Activated CD4-positive, alpha-beta T cell treated with anti-CD3 and anti-CD28 coated beads, Interleukin-10, Interleukin-2, amounts not matched to agents 100 ng/mL and 50 ng/mL, durations not matched to agents 16 hours and 8 hours (primary cell): ENCODE results near the gene ASPA.
A peak's percentile ranks its signal among the peaks of the same experiment; 100 is the strongest.
"Not testable (repeated sequence)": the region's sequence is repeated elsewhere in the genome, so short reads cannot be mapped to it uniquely, and the experiment has no call there.

ENCODE experiments used
- DNase-seq: peaks from one replicate; pipeline ENCODE4 v3.0.0-alpha.2; 2020

Gene ASPA

DNA sequence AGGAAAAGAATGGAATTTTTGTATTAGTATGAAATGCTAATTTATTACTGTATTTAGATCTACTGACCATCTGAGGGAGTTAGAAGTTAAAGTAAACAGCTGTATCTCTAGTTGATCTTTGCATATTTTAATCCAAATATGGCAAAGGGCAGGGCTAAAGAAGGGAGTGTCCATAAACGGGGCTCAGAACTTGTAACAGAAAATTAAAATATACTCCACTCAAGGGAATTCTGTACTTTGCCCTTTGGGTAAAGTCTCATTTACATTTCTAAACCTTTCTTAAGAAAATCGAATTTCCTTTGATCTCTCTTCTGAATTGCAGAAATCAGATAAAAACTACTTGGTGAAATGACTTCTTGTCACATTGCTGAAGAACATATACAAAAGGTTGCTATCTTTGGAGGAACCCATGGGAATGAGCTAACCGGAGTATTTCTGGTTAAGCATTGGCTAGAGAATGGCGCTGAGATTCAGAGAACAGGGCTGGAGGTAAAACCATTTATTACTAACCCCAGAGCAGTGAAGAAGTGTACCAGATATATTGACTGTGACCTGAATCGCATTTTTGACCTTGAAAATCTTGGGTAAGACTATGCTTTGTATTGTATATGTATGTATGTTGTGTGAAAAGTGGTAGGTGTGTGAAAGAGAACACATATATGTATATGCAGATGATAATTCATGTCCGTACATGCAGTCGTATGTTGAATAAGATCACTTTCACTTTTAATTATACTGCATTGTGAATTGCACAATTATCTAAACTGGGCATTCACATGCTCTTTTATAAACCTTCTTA, at the start of gene ASPA:
TSS of gene ASPA (plus strand) at position 186 of the 799 bp plus-strand sequence. CDS start at position 349, 163 bp downstream.
- DNase-seq, result no peak

DNA sequence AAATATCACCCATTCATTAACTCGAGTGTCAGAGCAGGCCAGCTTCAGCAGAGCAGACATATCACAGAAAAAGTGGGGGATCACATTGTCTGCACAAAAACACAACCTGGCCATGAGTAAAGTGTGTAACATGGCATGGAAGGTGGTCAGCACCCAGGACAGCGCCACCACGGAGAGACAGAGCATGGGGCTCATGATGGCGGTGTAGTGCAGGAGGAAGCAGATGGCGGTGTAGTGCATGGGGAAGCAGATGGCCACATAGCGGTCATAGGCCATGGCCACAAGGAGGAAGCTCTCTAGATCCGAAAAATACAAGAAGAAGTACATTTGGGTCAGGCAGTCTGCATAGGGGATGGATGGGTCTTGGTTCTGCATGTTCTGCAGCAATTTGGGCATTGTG, 42.6 kb upstream of the ASPA start:
- DNase-seq, result peak; percentile 19

DNA sequence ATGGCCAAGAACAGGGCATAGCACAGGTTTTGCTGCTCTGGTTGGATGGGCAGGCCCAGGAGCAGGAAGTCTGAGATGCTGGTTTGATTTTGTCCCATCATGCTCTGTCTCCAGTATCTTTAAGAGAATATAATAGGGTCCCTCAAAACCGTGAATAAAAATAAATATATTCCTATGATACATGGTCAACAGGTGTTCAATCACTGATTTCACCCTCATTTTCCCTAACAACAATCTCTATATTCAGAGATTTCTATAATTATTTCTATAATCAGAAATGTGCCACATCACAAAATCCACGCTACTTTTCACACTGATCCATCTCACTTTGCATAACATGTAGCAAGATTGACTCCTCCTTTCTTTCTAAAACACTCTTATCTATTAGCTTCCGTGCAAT, 42.1 kb upstream of the ASPA start, which contains the start of gene OR1E2:
TSS of gene OR1E2 (minus strand) at position 101 of the 400 bp plus-strand sequence. CDS start at position 101, 0 bp downstream.
- no peak for DNase-seq

DNA sequence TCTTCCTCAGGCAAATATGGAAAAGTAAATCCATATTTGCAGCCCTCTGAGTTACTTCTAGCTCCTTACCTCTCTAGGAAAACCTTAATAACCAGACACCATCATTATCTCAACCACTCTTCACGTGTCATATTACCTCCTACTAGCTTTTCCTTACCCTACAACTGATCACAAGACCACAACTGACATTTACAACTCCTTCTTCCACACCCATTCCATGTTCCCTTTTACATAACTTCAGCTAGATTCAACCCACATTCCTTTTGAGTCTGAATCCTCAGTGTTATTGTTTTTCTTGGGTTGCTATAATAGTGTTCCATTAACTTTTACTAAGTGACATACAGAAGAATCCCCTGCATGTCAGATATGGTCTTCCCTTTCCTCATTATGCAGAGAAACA, 37.4 kb upstream of the ASPA start:
- no peak for DNase-seq

DNA sequence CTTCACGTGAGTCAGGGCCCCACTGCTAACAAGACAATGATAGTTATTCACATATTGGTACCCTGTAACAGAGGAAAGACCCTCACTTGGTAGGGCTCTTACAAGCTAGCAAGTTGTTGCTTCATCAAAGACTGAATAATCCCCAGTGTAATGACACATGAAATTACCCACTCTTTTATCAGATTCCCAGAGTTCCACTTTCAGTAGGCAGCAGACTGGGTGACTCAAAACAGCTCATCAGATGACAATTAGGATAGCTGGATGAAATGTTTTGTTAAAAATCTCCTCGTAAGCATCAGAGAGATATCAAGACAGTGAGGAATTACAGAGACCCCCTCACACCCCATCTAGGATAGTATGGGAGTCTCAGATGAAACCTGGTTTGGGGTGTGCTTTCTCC, 35.3 kb upstream of the ASPA start:
- no peak for DNase-seq

DNA sequence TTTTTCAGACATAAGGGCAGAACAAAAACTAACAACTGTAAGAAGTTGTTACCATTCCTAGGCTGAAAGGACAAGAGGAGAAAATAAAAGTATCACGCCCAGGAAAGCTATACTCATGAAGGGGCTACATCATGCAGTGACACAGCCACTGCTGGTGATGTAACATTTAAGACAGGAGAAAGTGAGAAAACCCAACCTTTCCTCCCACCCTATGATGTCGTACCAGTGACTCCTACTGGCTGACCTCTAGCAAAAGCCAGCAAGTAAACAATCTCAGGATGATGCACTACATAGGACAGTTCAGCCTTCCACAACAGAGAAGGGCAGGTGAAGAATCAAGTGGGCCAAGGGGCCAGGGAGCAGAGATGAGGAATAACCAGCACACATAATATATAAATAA, 28.2 kb upstream of the ASPA start:
- DNase-seq, result peak; percentile 15

DNA sequence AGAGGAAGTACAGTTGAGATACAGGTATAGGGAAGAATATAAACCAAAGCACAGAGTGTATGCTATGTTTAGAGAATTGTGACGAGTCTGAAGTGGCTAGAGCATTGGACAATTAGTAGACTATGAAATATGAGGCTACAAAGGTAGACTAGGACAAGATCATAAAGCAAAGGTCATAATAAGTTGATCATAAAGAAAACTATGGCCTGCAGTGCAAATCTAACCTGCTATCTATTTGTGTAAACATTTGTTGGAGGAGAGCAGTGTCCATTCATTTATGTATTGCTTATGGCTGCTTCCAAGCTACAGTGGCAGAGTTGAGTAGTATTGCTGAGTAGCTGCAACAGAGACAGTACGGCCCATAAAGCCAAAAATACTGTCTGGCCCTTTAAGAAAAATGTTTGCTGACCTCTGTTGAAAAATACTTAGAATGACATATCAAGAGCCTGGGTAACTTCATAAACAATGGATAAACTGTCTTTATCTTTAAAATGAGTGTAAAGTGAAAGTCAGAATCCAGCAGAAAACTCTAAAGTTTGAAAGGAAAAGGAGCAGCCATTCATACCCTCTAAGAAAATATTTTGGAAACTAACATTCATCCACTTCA, 27.6 kb upstream of the ASPA start:
- DNase-seq, result no peak

DNA sequence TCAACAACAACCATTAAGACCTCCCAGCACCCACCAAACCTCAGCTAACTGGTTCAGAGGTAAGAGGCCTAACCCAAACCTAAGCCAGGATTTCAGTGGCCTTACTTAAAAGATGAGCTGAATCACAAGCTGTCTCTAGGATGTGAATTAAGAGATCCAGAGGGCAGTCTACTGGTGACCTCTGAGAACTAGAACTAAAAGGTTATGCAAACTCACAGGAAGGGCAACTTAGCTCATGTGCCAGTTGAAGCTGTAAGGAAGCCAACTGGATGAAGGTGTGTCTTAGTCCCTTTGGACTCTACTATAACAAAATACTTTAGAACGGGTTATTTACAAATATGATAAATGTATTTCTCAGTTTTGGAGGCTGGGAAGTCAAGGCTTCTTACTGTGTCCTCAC, 9.4 kb upstream of the ASPA start:
- DNase-seq, result not testable (repeated sequence)

DNA sequence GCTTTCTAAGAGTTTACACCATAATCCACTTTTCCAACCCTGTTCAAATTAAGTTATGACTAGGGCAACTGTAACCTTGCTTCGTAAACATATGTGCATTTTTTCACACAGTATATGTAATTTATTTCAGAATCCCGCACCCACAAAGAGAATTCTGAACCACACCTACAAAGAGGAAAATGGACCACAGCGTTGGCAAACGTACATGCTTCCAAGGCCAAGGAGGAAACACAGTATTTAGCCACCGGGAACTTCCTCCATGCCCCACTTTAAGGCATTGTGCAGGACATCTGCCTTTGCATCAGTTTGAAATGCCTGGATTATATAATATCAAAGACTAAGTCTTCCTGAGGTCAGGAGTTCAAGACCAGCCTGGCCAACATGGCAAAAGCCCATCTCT, 6.3 kb upstream of the ASPA start:
- DNase-seq, result no peak

DNA sequence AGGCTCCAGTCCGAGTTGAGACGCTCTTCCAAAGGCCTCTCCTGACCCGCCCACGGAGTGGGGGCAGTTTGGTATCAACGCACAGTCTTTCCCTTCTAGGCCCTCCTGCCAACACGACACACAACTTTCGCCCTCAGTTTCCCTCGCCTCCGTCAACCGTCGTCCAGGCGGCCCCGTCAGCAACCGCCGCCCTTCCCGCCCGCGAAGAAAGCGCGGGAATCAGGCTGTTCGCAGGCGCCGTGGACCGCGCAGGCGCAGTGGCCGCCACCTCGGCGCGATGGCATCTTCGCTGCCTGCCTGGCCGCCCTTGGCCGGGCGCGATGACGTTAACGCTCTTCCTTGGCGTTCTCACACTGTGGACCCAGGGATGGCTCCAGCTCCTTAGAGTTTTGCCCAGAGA, 4.2 kb upstream of the ASPA start, which contains the start of gene SPATA22:
TSS of gene SPATA22 (minus strand) at position 221 of the 400 bp plus-strand sequence. CDS start 2,494 bp downstream, outside the sequence.
- DNase-seq, result no peak

DNA sequence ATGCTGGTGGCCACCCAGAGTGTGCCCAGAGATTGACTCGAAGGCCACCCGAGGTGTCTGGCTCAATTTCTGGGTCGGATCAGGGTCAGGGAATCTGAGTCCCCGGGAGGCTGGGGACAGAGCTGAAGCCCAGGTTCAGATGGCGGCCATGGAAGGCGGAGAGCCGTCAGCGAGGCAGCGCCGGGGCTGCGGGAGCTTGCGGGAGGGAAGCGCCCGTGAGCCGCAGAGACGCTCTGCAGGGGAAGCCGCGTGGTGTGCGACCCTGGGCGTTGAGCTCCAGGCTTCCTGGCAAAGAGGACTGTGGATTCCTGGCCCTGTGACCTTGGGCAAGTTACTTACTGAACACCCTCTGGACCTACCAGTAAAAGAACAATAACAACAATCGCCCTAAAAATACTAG, 3.7 kb upstream of the ASPA start:
- no peak for DNase-seq

DNA sequence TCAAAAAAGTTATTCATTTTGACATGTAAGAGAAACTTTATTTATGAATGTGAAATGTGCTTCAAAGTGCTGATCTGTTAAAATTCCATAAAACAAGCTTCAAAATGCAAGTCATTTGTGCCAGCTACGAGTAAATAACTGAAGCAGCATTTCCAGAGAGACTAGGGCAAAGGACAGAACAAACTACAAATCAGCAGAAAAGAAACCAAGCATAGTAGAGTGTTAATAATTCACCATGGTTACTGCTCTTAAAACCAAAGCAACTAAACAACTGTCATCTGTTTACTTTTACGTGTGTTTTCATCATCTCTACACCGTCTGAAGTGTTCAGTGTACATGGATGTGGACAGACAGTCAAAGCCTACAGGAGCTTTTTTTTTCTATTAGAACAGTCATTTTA, 1.6 kb upstream of the ASPA start:
- DNase-seq, result no peak

DNA sequence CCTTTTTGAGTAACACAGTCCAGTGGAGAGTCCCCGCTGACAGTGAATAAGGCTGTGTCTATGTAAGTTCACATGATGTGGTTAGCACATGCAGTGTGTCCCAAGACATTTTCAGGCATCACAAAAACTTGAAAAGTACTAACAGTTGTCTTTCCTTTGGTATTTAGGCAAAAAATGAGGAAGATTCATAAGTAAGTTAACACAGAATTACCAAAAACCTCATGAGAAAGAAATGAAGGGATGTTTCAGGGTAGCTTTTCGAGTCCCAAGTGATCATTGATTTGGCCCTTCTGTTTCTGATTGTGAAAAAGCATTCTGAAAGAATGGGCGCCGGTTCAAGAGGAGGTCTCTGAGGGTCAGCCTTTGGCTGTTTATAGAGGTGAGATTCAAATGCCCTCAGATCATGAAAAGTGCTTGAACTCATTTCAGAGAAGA, 529 bp upstream of the ASPA start:
- DNase-seq, result no peak

DNA sequence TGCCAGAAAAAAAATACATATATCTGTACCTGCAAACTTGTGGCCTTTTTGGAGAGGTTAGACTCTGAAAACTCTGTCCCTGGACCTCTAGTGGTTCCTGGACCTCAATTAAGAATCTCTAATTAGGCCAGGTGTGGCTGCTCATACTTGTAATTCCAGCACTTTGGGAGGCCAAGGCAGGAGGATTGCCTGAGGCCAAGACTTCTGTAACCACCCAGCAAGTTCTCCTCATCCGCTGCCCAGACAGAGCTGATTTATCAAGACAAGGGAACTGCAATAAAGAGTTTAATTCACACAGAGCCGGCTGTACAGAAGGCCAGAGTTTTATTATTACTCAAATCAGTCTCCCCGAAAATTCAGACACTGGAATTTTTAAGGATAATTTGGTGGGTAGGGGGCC, 4.2 kb downstream of the ASPA start:
- no peak for DNase-seq

DNA sequence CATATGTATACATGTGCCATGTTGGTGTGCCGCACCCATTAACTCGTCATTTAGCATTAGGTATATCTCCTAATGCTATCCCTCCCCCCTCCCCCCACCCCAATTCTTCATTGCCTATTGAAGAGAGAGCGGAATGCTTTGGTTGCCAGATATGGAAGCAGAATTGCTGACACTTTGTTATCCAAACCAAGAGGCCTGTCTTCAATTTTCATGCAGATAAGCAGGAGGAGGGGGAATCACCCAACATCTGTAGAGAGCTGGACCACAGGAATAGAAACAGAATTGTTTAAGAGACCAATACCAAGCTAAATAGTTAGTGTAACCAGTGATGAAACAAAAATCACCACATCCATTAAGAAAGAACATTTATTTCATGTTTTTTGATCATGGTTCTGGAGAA, 7.1 kb downstream of the ASPA start:
- no peak for DNase-seq

DNA sequence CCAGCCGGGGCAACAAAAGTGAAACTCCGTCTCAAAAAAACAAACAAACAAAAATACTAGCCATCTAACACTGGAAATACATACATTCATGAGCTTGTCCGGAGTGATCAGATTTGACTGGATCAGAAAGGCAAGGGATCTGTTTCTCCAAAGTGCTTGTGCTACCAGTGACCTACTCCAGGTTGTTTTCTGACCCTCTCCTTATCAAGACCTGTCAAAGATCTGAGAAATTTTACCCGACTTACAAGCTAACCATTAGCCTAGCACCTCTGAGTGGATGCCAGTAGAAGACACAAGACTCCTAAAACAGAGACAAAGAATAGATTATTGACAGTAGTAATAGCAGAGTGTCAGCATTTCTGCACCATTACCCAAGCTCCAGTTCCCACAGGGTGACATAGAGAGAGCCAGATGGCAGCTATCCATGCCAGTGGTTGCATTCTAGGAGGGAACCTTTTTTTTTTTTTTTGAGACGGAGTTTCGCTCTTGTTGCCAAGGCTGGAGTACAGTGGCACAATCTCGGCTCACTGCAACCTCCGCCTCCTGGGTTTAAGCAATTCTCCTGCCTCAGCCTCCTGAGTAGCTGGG, 9.8 kb downstream of the ASPA start:
- no peak for DNase-seq

DNA sequence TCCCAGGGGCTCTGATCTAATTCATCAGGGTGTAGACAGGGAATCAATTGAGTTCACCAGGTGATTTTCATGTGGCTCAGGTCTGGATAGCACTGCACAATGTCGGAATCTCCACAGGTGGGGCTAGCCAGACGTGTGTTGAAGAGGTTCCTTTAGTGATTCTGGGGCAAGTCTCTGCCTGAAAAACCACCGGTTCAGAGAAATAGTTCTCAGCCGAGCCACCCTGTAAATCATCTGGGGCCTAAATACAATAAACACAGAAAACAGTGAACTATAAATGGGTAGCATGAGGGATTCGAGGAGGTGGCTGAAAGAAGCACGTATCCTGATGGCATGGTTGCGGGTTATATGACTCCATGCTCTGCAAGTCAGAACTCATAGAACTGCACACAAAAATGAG, 21.3 kb downstream of the ASPA start:
- DNase-seq, result no peak

DNA sequence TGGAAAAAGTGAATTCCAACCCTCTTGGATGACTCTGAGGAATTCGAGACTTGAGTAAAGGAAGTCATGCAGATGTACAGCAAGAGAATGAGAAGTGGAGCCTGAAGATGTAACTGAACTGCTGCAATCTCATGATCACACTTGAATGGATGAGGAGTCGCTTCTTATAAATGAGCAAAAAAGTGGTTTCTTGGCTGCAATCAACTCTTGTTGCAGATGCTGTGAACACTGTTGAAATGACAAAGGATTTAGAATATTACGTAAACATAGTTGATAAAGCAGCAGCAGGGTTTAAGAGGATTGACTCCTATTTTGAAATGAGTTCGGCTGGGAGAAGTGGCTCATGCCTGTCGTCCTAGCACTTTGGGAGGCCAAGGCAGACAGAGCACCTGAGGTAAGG, 25.5 kb downstream of the ASPA start:
- DNase-seq, result no peak

DNA sequence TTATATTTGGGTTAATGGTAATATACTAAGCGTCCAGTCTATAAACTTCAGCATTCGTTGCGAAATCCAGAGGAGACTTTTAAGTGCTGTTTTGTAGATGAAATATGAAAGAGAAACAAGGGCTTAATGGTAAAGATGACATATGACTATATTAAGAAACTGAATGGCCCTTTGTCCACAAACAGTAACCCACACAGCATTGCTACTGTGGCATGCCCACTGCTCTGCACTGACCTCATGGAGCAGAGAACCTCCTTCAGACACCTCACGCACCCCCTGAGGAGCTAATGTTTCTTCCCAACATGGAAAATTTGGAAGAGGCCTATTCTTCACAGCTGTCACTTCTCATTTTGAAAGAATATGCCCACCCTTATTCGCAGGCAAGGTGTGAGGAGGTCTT, 26.7 kb downstream of the ASPA start:
- no peak for DNase-seq

DNA sequence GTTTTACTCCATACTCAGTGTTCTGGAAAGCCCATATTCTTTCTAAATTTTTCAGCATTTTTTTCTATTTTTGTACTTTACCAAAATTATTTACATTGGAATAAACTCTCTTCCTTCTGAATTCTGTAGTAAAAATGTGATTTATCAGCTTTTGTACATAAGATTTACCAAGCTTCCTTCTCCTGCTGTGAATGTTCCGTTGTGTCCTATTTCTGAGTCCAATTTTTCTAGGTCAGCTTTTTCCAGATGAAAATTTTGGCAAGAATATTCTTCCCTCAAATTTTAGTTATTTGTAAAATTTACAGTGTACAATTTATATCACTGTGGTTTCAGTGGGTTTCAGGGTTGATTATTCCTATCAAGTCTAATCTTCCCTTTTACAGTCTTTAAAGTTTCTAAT, 27.5 kb downstream of the ASPA start:
- no peak for DNase-seq

DNA sequence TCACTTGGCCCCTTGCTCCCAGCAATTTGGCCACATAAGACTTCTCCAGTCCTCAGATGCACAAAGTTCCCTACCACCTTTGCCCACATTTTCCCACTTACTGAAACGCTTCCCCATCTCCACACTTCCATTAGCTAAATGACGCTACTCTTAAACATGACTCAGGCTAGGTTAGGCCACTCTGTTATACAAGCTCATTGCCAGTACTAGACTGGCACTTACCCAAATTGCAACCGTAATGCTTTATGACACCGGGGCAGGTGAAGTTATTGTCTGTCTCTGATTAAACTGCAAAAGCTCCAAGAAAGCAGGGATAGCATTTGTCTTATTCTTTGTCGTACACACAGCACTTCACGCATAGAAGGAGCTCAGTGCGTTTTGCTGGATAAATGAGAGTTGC, 29.2 kb downstream of the ASPA start:
- no peak for DNase-seq

DNA sequence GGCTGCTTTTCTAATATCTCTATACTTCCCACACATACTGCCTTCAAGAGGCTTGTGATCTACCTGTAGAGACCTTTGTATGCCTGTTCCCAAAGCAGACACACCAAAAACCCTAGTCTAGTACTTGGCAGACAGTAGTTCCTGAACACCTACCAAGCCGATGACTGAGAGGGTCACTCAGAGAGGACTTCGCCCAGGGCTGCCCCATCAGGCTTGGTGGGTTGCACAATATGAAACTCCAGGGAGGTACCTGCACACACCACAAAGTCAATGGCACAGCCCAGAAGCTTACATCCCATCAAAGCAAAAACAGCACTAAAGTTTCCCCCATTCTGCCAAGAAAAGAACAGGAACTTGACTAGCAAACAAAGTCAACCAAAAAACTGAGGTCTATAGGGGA, 30.3 kb downstream of the ASPA start:
- no peak for DNase-seq

DNA sequence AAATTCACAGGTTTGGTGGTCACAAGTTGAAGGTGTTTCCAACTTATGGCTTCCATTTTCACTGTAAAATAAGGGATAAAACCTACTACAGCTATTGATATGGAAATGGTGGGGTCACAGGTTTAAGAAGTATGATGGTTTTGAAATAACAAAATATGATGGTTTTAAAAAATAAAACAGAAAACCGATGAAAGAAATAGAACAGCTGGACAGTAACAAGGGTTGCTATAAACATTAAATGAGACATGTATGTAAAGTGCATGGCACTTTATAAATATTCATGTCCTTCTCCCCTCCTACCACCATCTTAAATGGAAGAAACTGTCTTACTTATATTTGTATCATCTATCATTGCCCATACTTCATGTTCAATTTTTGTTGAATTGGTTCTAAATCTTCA, 31.3 kb downstream of the ASPA start:
- DNase-seq, result no peak

DNA sequence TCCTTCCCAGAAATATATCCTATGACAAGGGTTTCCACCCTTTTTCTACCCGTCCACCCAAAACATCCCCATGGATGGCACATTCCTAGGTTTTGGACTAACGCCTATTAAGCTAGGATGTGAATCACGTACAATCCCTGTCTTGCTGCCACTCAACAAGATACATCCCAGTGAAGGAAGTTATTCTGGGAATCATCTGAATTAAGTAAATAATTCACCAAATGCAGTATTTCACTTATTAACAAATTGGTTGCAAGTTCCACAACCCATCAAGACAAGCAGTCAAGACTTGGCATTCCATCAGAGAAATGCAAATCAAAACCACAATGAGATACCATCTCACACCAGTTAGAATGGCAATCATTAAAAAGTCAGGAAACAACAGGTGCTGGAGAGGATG, 32.1 kb downstream of the ASPA start:
- no peak for DNase-seq
